Esophagus muscularis mucosa (tissue), 4 donors: ENCODE data around the gene RASL11B.

Experiments used
- CTCF ChIP-seq, 3 experiments: fragments of 200-600 bp in 2 of 3; fragments of 450-650 bp in 1 of 3; sonication (generic) in 2 of 3; IDR thresholded peaks; one replicate each; pipeline ENCODE4 v1.5.1; 2017 to 2019; ENCODE audit warnings: antibody characterized with exemption in 3 of 3, mild to moderate bottlenecking in 2 of 3, moderate library complexity in 1 of 3
- EP300 ChIP-seq: sonication (generic); formaldehyde crosslinking; IDR thresholded peaks from one replicate; pipeline ENCODE4 v1.6.1; 2017; ENCODE audit warnings: antibody characterized with exemption
- POLR2A ChIP-seq: fragments of 450-650 bp; IDR thresholded peaks from one replicate; pipeline ENCODE4 v1.6.1; 2017; ENCODE audit warnings: antibody characterized with exemption, moderate library complexity, mild to moderate bottlenecking, low read depth
- POLR2AphosphoS5 ChIP-seq, 2 donors: sonication (generic); formaldehyde crosslinking; IDR thresholded peaks; one replicate each; pipeline ENCODE4 v1.6.1; 2017; ENCODE audit warnings: antibody characterized with exemption in 2 of 2

- TF ChIP-seq EP300 (no peak), POLR2A (no peak), CTCF (IDR thresholded peaks at IDR 0.05) (no peak), POLR2AphosphoS5 (IDR thresholded peaks at IDR 0.05) (no peak)
These were observed 5.0 kb downstream of the RASL11B start for GRCh38 chr4:52867163-52867562.
